Natural killer cell (primary cell): Measurements from ENCODE around the gene CPEB3. TPM values are rescaled to one million over a fixed set of nuclear protein-coding genes. Genes with fewer than 3 reads are reported as not detected.
"Not testable (repeated sequence)": the region's sequence is repeated elsewhere in the genome, so short reads cannot be mapped to it uniquely, and the experiment has no call there.

Experiments used
- ATAC-seq, 3 donors: fragments of 150-1000 bp in 2 of 3; fragments of 200-7000 bp in 1 of 3; cut with Tn5 transposase; 1 replicate in 1 of 3; 2 replicates in 2 of 3; pipeline ENCODE4 v1.10.0; 2021; ENCODE audit warnings: mild to moderate bottlenecking in 2 of 3, moderate library complexity in 2 of 3
- DNase-seq, 2 donors: peaks; one replicate each; pipeline versions ENCODE4 v3.0.0 to v3.0.0-alpha.2; 2013 to 2021; ENCODE audit warnings: mixed read lengths in 1 of 2
- H3K27ac ChIP-seq: one replicate; pipeline ENCODE4 v1.5.1; 2013; ENCODE audit warnings: mild to moderate bottlenecking, low read length
- H3K27me3 ChIP-seq: one replicate; pipeline ENCODE4 v1.6.1; 2013; ENCODE audit warnings: low read length; ENCODE audit not compliant: control insufficient read depth, insufficient read depth
- H3K36me3 ChIP-seq: one replicate; pipeline ENCODE4 v1.6.1; 2013; ENCODE audit warnings: low read length; ENCODE audit not compliant: control insufficient read depth, insufficient read depth
- H3K4me1 ChIP-seq: one replicate; pipeline ENCODE4 v1.6.1; 2013; ENCODE audit warnings: low read length; ENCODE audit not compliant: control insufficient read depth, insufficient read depth
- H3K4me3 ChIP-seq: one replicate; pipeline ENCODE4 v1.5.1; 2013; ENCODE audit warnings: low read length
- H3K9me3 ChIP-seq: one replicate; pipeline ENCODE4 v1.6.1; 2013; ENCODE audit warnings: low read length; ENCODE audit not compliant: control insufficient read depth, insufficient read depth
- H3K27ac Mint-ChIP-seq, 2 donors: one replicate each; pipeline ENCODE4 v1.8.0; 2022; ENCODE audit warnings: mild to moderate bottlenecking in 2 of 2, mixed read lengths in 2 of 2, moderate library complexity in 1 of 2
- H3K27me3 Mint-ChIP-seq, 2 donors: one replicate each; pipeline ENCODE4 v1.8.0; 2022; ENCODE audit warnings: low read depth in 2 of 2, mixed read lengths in 2 of 2
- H3K36me3 Mint-ChIP-seq: one replicate; pipeline ENCODE4 v1.8.0; 2022; ENCODE audit warnings: mixed read lengths
- H3K4me1 Mint-ChIP-seq, 2 donors: one replicate each; pipeline ENCODE4 v1.8.0; 2022; ENCODE audit warnings: mixed read lengths in 2 of 2
- H3K4me3 Mint-ChIP-seq: one replicate; pipeline ENCODE4 v1.8.0; 2022; ENCODE audit warnings: mild to moderate bottlenecking, moderate library complexity, mixed read lengths
- H3K9me3 Mint-ChIP-seq, 2 donors: one replicate each; pipeline ENCODE4 v1.8.0; 2022; ENCODE audit warnings: mixed read lengths in 2 of 2
- WGBS: methylation state at CpG from one replicate; pipeline ENCODE4 v1.1.7; 2013; ENCODE audit warnings: missing lambda C conversion rate; ENCODE audit not compliant: insufficient coverage; 5-methylcytosine and 5-hydroxymethylcytosine counted together
- intact Hi-C: fragments of 100-400 bp; cut with micrococcal nuclease; formaldehyde crosslinking; loops from one replicate; pipeline ENCODE4 v1.14.2; 2022
- total RNA-seq, 4 donors: library from RNA; stranded (reverse); fragments of 120-200 nt in 1 of 4; gene quantifications; one replicate each; pipeline versions ENCODE4 v1.2.3 to v1.2.4, GENCODE V29; 2013 to 2022
- TF ChIP-seq, protein P1 (sequence below): fragments of 200-600 bp; IDR thresholded peaks from one replicate; pipeline ENCODE4 v1.8.0; 2022; ENCODE audit warnings: antibody characterized with exemption

CPEB3 gene
- total RNA-seq, 3 donors from 2014 or later (not counting 1 experiment from before 2014, with no cell fraction given) = 3.6 to 6.9 (median 5.4) TPM

GRCh38 chr10:92047215-92047614 lies 243.7 kb downstream of the CPEB3 start:
- intact Hi-C loops = no loop called here
- Mint-ChIP-seq H3K4me1 (peaks cover 11% of the 10 kb centered on the region in 2 donors), H3K9me3 (no peaks in the 10 kb centered on the region), H3K36me3 (no peaks in the 10 kb centered on the region), H3K4me3 (no peak overlapping the region), H3K27me3 (no peaks in the 10 kb centered on the region), H3K27ac (no peak overlapping the region)
- TF ChIP-seq, protein P1, sequence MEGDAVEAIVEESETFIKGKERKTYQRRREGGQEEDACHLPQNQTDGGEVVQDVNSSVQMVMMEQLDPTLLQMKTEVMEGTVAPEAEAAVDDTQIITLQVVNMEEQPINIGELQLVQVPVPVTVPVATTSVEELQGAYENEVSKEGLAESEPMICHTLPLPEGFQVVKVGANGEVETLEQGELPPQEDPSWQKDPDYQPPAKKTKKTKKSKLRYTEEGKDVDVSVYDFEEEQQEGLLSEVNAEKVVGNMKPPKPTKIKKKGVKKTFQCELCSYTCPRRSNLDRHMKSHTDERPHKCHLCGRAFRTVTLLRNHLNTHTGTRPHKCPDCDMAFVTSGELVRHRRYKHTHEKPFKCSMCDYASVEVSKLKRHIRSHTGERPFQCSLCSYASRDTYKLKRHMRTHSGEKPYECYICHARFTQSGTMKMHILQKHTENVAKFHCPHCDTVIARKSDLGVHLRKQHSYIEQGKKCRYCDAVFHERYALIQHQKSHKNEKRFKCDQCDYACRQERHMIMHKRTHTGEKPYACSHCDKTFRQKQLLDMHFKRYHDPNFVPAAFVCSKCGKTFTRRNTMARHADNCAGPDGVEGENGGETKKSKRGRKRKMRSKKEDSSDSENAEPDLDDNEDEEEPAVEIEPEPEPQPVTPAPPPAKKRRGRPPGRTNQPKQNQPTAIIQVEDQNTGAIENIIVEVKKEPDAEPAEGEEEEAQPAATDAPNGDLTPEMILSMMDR = no peak
- Histone ChIP-seq H3K9me3 (no peaks in the 10 kb centered on the region), H3K4me1 (peaks cover 7% of the 10 kb centered on the region), H3K4me3 (no peak overlapping the region), H3K36me3 (no peaks in the 10 kb centered on the region), H3K27ac (no peak overlapping the region), H3K27me3 (no peaks in the 10 kb centered on the region)
- ATAC-seq (no peak), DNase-seq (no peak)

GRCh38 chr10:92045641-92046106 lies 245.2 kb downstream of the CPEB3 start:
- H3K27me3 Mint-ChIP-seq = no peaks in the 10 kb centered on the region
- intact Hi-C loops = no loop called here
- DNase-seq = no peak
- H3K4me3 ChIP-seq = no peak overlapping the region
- H3K27ac ChIP-seq = no peak overlapping the region
- H3K9me3 Mint-ChIP-seq = no peaks in the 10 kb centered on the region
- TF ChIP-seq, protein P1 = no peak
- no peak for ATAC-seq
- no peak overlapping the region for H3K27ac Mint-ChIP-seq
- no peaks in the 10 kb centered on the region for H3K36me3 Mint-ChIP-seq
- 78% methylated on average over 37 of the region's 37 CpGs for WGBS
- H3K36me3 ChIP-seq = no peaks in the 10 kb centered on the region
- no peaks in the 10 kb centered on the region for H3K9me3 ChIP-seq
- H3K27me3 ChIP-seq = no peaks in the 10 kb centered on the region
- peaks cover 7% of the 10 kb centered on the region for H3K4me1 ChIP-seq
- no peak overlapping the region for H3K4me3 Mint-ChIP-seq
- H3K4me1 Mint-ChIP-seq = peaks cover 11% of the 10 kb centered on the region in 2 donors

DNA sequence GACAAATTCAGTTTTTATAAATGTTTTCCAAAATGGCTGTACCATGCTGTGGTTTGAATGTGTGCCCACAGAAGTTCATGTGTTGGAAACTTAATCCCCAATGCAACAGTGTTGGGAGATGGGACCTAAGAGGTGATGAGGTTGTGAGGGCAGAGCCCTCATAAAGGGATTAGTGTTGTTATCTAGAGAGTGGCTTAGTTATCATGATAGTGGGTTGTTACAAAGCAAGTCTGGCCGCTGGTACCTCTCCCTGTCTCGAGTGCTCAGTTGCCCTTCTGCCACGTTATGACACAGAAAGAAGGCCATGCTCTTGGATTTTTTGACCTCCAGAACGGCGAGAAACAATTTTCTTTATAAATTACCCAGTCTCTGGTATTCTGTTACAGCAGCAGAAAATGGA lies 248.3 kb downstream of the CPEB3 start:
- H3K36me3 Mint-ChIP-seq = no peaks in the 10 kb centered on the region
- H3K27ac Mint-ChIP-seq = no peak overlapping the region
- WGBS = 94% methylated on average over 5 of the region's 5 CpGs
- Histone ChIP-seq H3K36me3 (no peaks in the 10 kb centered on the region), H3K4me3 (no peak overlapping the region), H3K9me3 (no peaks in the 10 kb centered on the region), H3K27ac (no peak overlapping the region), H3K27me3 (no peaks in the 10 kb centered on the region), H3K4me1 (peaks cover under 1% of the 10 kb centered on the region)
- ATAC-seq (no peak), DNase-seq (no peak)
- intact Hi-C loops = no loop called here
- H3K27me3 Mint-ChIP-seq = no peaks in the 10 kb centered on the region
- peaks cover under 1% of the 10 kb centered on the region in 2 donors for H3K4me1 Mint-ChIP-seq
- TF ChIP-seq, protein P1 = no peak
- H3K9me3 Mint-ChIP-seq = no peaks in the 10 kb centered on the region
- H3K4me3 Mint-ChIP-seq = no peak overlapping the region

DNA sequence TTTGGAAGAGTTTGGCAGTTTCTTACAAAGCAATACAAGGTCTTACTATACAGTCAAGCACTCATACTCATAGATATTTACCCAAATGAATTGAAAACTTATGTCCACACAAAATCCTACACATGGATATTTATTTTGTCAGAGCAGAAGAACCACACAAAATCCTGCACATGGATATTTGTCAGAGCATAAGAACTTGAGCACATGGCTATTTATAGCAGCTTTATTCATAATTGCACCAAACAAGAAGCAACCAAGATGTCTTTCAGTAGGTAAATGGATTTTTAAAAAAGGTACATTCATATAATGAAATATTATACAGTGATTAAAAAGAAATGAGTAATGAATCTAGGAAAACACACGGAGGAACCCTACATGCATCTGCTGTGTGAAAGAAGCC lies 251.9 kb downstream of the CPEB3 start:
- WGBS = 93% methylated on average over 1 of the region's 1 CpG
- no peak overlapping the region for H3K27ac Mint-ChIP-seq
- no peak overlapping the region for H3K4me3 ChIP-seq
- no peak overlapping the region for H3K27ac ChIP-seq
- H3K27me3 Mint-ChIP-seq = no peaks in the 10 kb centered on the region
- H3K36me3 Mint-ChIP-seq = no peaks in the 10 kb centered on the region
- intact Hi-C loops = no loop called here
- TF ChIP-seq, protein P1 = no peak
- no peaks in the 10 kb centered on the region for H3K27me3 ChIP-seq
- no peaks in the 10 kb centered on the region for H3K4me1 Mint-ChIP-seq
- H3K9me3 Mint-ChIP-seq = no peaks in the 10 kb centered on the region
- H3K9me3 ChIP-seq = no peaks in the 10 kb centered on the region
- DNase-seq (no peak), ATAC-seq (no peak)
- H3K4me3 Mint-ChIP-seq = no peak overlapping the region
- H3K4me1 ChIP-seq = no peaks in the 10 kb centered on the region
- no peaks in the 10 kb centered on the region for H3K36me3 ChIP-seq

DNA sequence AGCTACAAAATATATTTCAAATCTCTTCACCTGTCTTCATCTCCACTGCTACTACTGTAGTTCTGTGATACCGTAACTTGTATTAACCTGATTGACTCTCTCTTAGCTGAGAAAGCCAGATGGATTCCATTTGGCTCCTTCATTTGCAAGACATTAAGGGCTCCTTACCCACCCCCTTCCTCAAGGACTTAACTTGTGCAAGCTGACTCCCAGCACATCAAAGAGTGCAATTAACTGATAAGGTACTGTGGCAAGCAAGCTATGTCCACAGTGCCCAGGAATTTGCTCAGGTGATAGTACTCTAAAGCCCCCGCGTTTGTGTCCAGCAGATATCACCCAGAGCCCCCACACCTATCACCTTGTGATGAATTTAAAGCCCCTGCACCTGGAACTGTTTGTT lies 257.8 kb downstream of the CPEB3 start:
- H3K36me3 Mint-ChIP-seq, H3K27me3 Mint-ChIP-seq, ATAC-seq, intact Hi-C loops, H3K9me3 ChIP-seq, H3K27me3 ChIP-seq, H3K4me1 ChIP-seq, H3K4me1 Mint-ChIP-seq, H3K27ac Mint-ChIP-seq, H3K4me3 Mint-ChIP-seq, DNase-seq, H3K4me3 ChIP-seq, H3K27ac ChIP-seq, H3K9me3 Mint-ChIP-seq: not testable (repeated sequence)
- H3K36me3 ChIP-seq = peaks cover 28% of the 10 kb centered on the region
- 96% methylated on average over 3 of the region's 3 CpGs for WGBS
